Endothelial cell of umbilical vein (primary cell): ENCODE results near the gene TEN1. TPM values are rescaled to one million over a fixed set of nuclear protein-coding genes. Genes with fewer than 3 reads are reported as not detected.

ENCODE experiments used
- BruUV-seq: library from RNA; stranded (reverse); fragments of 400-500 nt; replicated peaks from 2 replicates; lab custom pipeline; 2021; lab: Mats Ljungman, UMichigan
- CTCF ChIA-PET: fragments of 300-600, 350-600 bp; sonication (Branson Sonifier 250); formaldehyde crosslinking; loops from one replicate; lab custom pipeline; 2021; ENCODE audit warnings: antibody characterized with exemption, inconsistent platforms; lab: Charles Lee
- POLR2A ChIA-PET: fragments of 300-600, 350-600 bp; sonication (Branson Sonifier 250); formaldehyde crosslinking; loops from one replicate; lab custom pipeline; 2021; ENCODE audit warnings: antibody characterized with exemption, inconsistent platforms; lab: Charles Lee
- DNase-seq: peaks from one replicate; pipeline ENCODE4 v3.0.0-alpha.2; 2011; ENCODE audit warnings: low read depth, low spot score
- FAIRE-seq: peaks from 2 replicates; lab custom pipeline; 2011; peaks lifted over from hg19 to GRCh38; lab: Jason Lieb, UNC
- H2AFZ ChIP-seq: 2 replicates; pipeline ENCODE4 v1.6.0; 2012; ENCODE audit warnings: low read depth, low read length, control low read depth, inconsistent platforms
- H3K27ac ChIP-seq: 2 replicates; pipeline ENCODE4 v1.5.1; 2011; ENCODE audit warnings: low read depth, mild to moderate bottlenecking, control low read depth, low read length, moderate library complexity; ENCODE audit not compliant: insufficient read depth
- H3K27me3 ChIP-seq, 2 experiments: 2 replicates each; pipeline versions ENCODE4 v1.6.0 to v1.6.1; 2011; ENCODE audit warnings: low read length in 2 of 2, mixed read lengths in 1 of 2; ENCODE audit not compliant: control insufficient read depth in 2 of 2, insufficient read depth in 2 of 2
- H3K36me3 ChIP-seq, 2 experiments: 2 replicates in 1 of 2; 3 replicates in 1 of 2; pipeline ENCODE4 v1.5.1; 2011; ENCODE audit warnings: low read length in 2 of 2, mild to moderate bottlenecking in 1 of 2, moderate library complexity in 1 of 2; ENCODE audit not compliant: control insufficient read depth in 2 of 2, insufficient read depth in 2 of 2; ENCODE audit errors: extremely low read depth in 1 of 2
- H3K4me1 ChIP-seq: 3 replicates; pipeline ENCODE4 v1.5.1; 2011; ENCODE audit warnings: mild to moderate bottlenecking, low read length; ENCODE audit not compliant: control insufficient read depth, insufficient read depth; ENCODE audit errors: extremely low read depth
- H3K4me2 ChIP-seq: 2 replicates; pipeline ENCODE4 v1.6.1; 2011; ENCODE audit warnings: low read length, control low read depth, mixed read lengths; ENCODE audit not compliant: insufficient read depth
- H3K4me3 ChIP-seq, 3 experiments: fragments of 200-600 bp in 1 of 3; sonication (generic), shearing (Covaris generic) in 1 of 3; replicated peaks in 1 of 3; 2 replicates each; pipeline ENCODE4 v1.5.1; 2011 to 2016; ENCODE audit warnings: control low read depth in 3 of 3, low read length in 3 of 3, mild to moderate bottlenecking in 2 of 3, inconsistent platforms in 1 of 3, low read depth in 1 of 3, moderate library complexity in 1 of 3; ENCODE audit not compliant: insufficient read depth in 1 of 3
- H3K79me2 ChIP-seq: 2 replicates; pipeline ENCODE4 v1.6.0; 2012; ENCODE audit warnings: low read length, inconsistent platforms; ENCODE audit not compliant: control insufficient read depth, insufficient read depth
- H3K9ac ChIP-seq: replicated peaks from 2 replicates; pipeline ENCODE3; 2011; ENCODE audit warnings: low read length, control low read depth; ENCODE audit not compliant: insufficient read depth; ENCODE audit errors: extremely low read depth
- H3K9me1 ChIP-seq: replicated peaks from 3 replicates; pipeline ENCODE4 v1.6.0; 2011; ENCODE audit warnings: mild to moderate bottlenecking, low read length; ENCODE audit not compliant: control insufficient read depth, insufficient read depth; ENCODE audit errors: extremely low read depth
- H3K9me3 ChIP-seq: replicated peaks from 2 replicates; pipeline ENCODE4 v1.5.1; 2012; ENCODE audit warnings: low read length, inconsistent platforms; ENCODE audit not compliant: control insufficient read depth, insufficient read depth
- H4K20me1 ChIP-seq: replicated peaks from 2 replicates; pipeline ENCODE3; 2011; ENCODE audit warnings: mild to moderate bottlenecking, low read length; ENCODE audit not compliant: control insufficient read depth, insufficient read depth; ENCODE audit errors: extremely low read depth
- CTCF ChIP-seq, 2 donors: IDR thresholded peaks; 1 replicate in 1 of 2; 2 replicates in 1 of 2; pipeline ENCODE4 v1.5.1; 2011; ENCODE audit warnings: low read length in 2 of 2, mild to moderate bottlenecking in 2 of 2, moderate library complexity in 2 of 2, control low read depth in 1 of 2, inconsistent platforms in 1 of 2, low read depth in 1 of 2; ENCODE audit not compliant: insufficient read depth in 1 of 2; ENCODE audit errors: extremely low read depth in 1 of 2
- EZH2 ChIP-seq: IDR thresholded peaks from 2 replicates; pipeline ENCODE4 v1.6.1; 2012; ENCODE audit warnings: borderline replicate concordance, low read depth, mild to moderate bottlenecking, moderate library complexity, low read length, inconsistent platforms; ENCODE audit not compliant: severe bottlenecking
- FOS ChIP-seq: IDR thresholded peaks from 2 replicates; pipeline ENCODE4 v1.6.1; 2011; ENCODE audit warnings: mild to moderate bottlenecking, low read length, moderate library complexity, borderline replicate concordance; ENCODE audit not compliant: insufficient read depth
- GATA2 ChIP-seq: IDR thresholded peaks from 2 replicates; pipeline ENCODE4 v1.7.0; 2011; ENCODE audit warnings: low read depth, mild to moderate bottlenecking, moderate library complexity, mixed read lengths, low read length; ENCODE audit not compliant: insufficient read length, insufficient read depth
- MYC ChIP-seq: IDR thresholded peaks from one replicate; pipeline ENCODE4 v1.6.1; 2011; ENCODE audit warnings: mild to moderate bottlenecking, low read depth, low read length
- dilution Hi-C: fragments of 300-500 bp; cut with MboI; formaldehyde crosslinking; loops from one replicate; pipeline ENCODE4 v1.15.0; 2019; ENCODE audit warnings: low sequenced_read_pairs; ENCODE audit not compliant: extremely low pct_ligation_motif_present
- intact Hi-C: fragments of 100-400 bp; cut with micrococcal nuclease; formaldehyde crosslinking; loops from one replicate; pipeline ENCODE4 v1.10.0; 2022
- polyA plus RNA-seq, 4 experiments: library from polyadenylated mRNA; depleted of rRNA in 3 of 4; stranded (reverse) in 3 of 4; unstranded in 1 of 4; fragments of >200 nt; gene quantifications; 2 replicates each; pipeline versions ENCODE4 v1.2.1 to v1.2.3, GENCODE V29; 2011 to 2012; ENCODE audit warnings: missing spikeins in 1 of 4
- total RNA-seq: library from RNA; stranded (reverse); gene quantifications from 2 replicates; pipeline ENCODE4 v1.2.3, GENCODE V29; 2021

TEN1 gene
- total and polyA plus RNA-seq, 2 donors (not counting 3 experiments of a cell fraction or from before 2014, with no cell fraction given) = 18.8 to 29.0 TPM

GRCh38 chr17:76032073-76032779 is 53.2 kb downstream of the TEN1 start:
- no peak for TF ChIP-seq MYC
- no peak for TF ChIP-seq GATA2
- TF ChIP-seq CTCF (IDR thresholded peaks at IDR 0.05; ENCODE audit: extremely low read depth in 1 of 2, insufficient read depth in 1 of 2, low read depth in 1 of 2, low read length in 2 of 2) = peak; percentile 35 to 69
- TF ChIP-seq FOS = no peak
- no peak for TF ChIP-seq EZH2
- Histone ChIP-seq H3K36me3 (peaks cover 0 to 2% of the 10 kb centered on the region in 2 experiments), H3K4me1 (peaks cover 11% of the 10 kb centered on the region), H3K27me3 (no peaks in the 10 kb centered on the region), H3K4me2 (no peak overlapping the region), H3K4me3 (no peak overlapping the region), H3K79me2 (no peaks in the 10 kb centered on the region), H3K27ac (no peak overlapping the region), H4K20me1 (no peaks in the 10 kb centered on the region), H3K9ac (no peak overlapping the region), H3K9me1 (no peaks in the 10 kb centered on the region), H3K9me3 (no peaks in the 10 kb centered on the region), H2AFZ (no peak overlapping the region)
- ChIA-PET CTCF (interaction anchor here (0.7 to 3.8 kb wide), 11 partner anchors 9 to 248 kb away, joined by 3 to 28 read pairs (median 4); no protein-coding TSS in a partner anchor), POLR2A (interaction anchor here (0.7 kb wide), 1 partner anchor 62 kb away, joined by 7 read pairs; no protein-coding TSS in a partner anchor)
- dilution Hi-C loops (no loop called here), intact Hi-C loops (loop anchor here (5.0 kb wide), 1 partner anchor 245 kb away; no protein-coding TSS in a partner anchor)
- FAIRE-seq (peak; percentile 59), DNase-seq (peak; percentile 27)
- BruUV-seq = no TSS peak
